Measurements from ENCODE around the gene FLVCR2.

The FLVCR2 gene

GRCh38 chr14:75605916-75606315 lies 27.5 kb downstream of the FLVCR2 start:
- TF ChIP-seq CTCF (IDR thresholded peaks at IDR 0.05; ENCODE audit: low read depth, low read length) = no peak
- DNase-seq (ENCODE audit: extremely low read depth, low read depth) = no peak

- no peak for TF ChIP-seq CTCF (IDR thresholded peaks at IDR 0.05; ENCODE audit: low read depth, low read length)
- DNase-seq (ENCODE audit: extremely low read depth, low read depth) = no peak
Measured at GRCh38 chr14:75607044-75607443, 28.6 kb downstream of the FLVCR2 start.

- no peak for TF ChIP-seq CTCF (IDR thresholded peaks at IDR 0.05; ENCODE audit: low read depth, low read length)
- DNase-seq (ENCODE audit: extremely low read depth, low read depth) = no peak
Measured at GRCh38 chr14:75607842-75608640, 29.6 kb downstream of the FLVCR2 start.

- no peak for TF ChIP-seq CTCF (IDR thresholded peaks at IDR 0.05; ENCODE audit: low read depth, low read length)
- DNase-seq (ENCODE audit: extremely low read depth, low read depth) = no peak
Measured at GRCh38 chr14:75609116-75609515, 30.7 kb downstream of the FLVCR2 start.

GRCh38 chr14:75609606-75610475 lies 31.4 kb downstream of the FLVCR2 start:
- no peak for DNase-seq (ENCODE audit: extremely low read depth, low read depth)
- no peak for TF ChIP-seq CTCF (IDR thresholded peaks at IDR 0.05; ENCODE audit: low read depth, low read length)

- no peak for TF ChIP-seq CTCF (IDR thresholded peaks at IDR 0.05; ENCODE audit: low read depth, low read length)
- DNase-seq (ENCODE audit: extremely low read depth, low read depth) = no peak
Measured at GRCh38 chr14:75610834-75611233, 32.4 kb downstream of the FLVCR2 start.

- DNase-seq (ENCODE audit: extremely low read depth, low read depth) = no peak
- no peak for TF ChIP-seq CTCF (IDR thresholded peaks at IDR 0.05; ENCODE audit: low read depth, low read length)
Measured at GRCh38 chr14:75612157-75612556, 33.7 kb downstream of the FLVCR2 start.

Data from AG09319 (cell line).